Measurements from ENCODE around the gene AGRN. TPM values are rescaled to one million over a fixed set of nuclear protein-coding genes. Genes with fewer than 3 reads are reported as not detected.
"Not testable (repeated sequence)": the region's sequence is repeated elsewhere in the genome, so short reads cannot be mapped to it uniquely, and the experiment has no call there.

AGRN gene
- polyA plus RNA-seq, 1 experiment, result 28.3 TPM

DNA sequence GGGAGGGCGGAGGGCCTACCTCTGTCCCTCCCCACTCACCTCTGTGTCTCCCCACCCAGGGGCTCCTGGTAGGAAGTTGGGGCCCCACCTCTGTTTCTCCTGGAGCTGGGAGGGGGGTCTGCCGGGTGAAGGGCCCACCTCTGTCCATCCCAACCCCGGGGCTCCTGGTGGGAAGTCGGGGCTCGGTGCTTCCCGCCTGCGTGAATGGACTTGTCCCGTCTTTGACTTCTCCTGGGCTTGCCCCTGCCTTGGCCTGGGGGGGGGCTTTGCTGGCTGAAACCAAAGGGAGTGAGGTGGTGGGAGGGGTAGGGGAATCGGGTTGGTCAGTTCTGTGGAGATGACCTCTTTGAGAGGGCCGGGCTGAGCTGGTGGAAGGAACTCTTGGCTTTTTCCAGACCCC lies 5.8 kb downstream of the AGRN start:
- TF ChIP-seq, protein P1, sequence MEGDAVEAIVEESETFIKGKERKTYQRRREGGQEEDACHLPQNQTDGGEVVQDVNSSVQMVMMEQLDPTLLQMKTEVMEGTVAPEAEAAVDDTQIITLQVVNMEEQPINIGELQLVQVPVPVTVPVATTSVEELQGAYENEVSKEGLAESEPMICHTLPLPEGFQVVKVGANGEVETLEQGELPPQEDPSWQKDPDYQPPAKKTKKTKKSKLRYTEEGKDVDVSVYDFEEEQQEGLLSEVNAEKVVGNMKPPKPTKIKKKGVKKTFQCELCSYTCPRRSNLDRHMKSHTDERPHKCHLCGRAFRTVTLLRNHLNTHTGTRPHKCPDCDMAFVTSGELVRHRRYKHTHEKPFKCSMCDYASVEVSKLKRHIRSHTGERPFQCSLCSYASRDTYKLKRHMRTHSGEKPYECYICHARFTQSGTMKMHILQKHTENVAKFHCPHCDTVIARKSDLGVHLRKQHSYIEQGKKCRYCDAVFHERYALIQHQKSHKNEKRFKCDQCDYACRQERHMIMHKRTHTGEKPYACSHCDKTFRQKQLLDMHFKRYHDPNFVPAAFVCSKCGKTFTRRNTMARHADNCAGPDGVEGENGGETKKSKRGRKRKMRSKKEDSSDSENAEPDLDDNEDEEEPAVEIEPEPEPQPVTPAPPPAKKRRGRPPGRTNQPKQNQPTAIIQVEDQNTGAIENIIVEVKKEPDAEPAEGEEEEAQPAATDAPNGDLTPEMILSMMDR (IDR thresholded peaks at IDR 0.05; ENCODE audit: low read depth, low read length), result no peak
- POLR2A ChIA-PET, result no interaction called here
- CTCF ChIA-PET, result no interaction called here
- H3K27me3 ChIP-seq (ENCODE audit: control insufficient read depth, insufficient read depth, low read length), result no peaks in the 10 kb centered on the region
- H3K9me3 ChIP-seq (ENCODE audit: control insufficient read depth, insufficient read depth, low read length), result no peaks in the 10 kb centered on the region; the same call in 1 of the 2 replicates
- no peak overlapping the region for H3K27ac ChIP-seq (ENCODE audit: low read depth, low read length)
- H3K4me3 ChIP-seq (ENCODE audit: low read depth, low read length), result no peak overlapping the region
- no peak for DNase-seq (ENCODE audit: low read depth, low spot score)

DNA sequence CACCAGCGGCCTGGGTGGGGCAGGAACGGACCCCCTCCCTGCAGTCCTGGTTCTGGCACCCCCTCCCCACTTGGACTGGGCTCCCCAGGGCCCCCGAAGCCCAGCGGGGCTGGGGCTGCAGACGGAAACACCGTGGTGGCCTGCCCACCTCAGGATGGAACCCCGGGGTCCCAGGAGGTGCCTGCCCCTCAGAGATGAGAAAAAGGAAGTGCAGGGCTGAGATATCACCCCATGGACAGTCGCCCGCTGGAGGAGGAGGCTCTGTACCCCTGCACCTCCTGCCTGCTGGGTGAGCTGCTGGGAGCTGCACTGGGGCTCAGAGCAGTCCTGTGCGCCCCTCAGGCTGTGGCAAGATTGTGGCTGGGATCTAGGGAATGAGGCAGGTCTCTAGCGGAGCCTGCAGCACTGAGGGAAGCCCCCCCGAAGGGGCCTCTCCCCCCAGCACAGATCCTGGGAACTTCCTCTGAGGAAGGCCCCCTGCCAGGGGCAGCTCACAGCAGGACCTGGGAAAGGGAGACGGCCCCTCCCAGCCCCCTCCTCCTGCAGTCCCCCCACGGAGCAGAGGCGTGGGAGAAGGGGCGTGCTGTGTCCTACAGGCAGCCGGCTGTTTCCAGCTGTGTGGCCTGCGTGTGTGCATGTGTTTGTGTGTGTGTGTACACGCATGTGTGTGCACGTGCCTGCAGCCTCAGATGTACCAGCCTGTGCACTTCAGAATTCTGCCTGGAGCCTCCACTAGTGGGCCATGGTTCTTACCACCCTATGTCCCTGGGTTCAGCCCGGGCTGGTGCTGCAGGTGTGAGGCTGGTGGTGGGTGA lies 6.9 kb downstream of the AGRN start:
- Histone ChIP-seq H3K9me3 (ENCODE audit: control insufficient read depth, insufficient read depth, low read length) (no peaks in the 10 kb centered on the region; the same call in 1 of the 2 replicates), H3K27ac (ENCODE audit: low read depth, low read length) (no peak overlapping the region), H3K4me3 (ENCODE audit: low read depth, low read length) (no peak overlapping the region), H3K27me3 (ENCODE audit: control insufficient read depth, insufficient read depth, low read length) (no peaks in the 10 kb centered on the region)
- ChIA-PET CTCF (no interaction called here), POLR2A (no interaction called here)
- TF ChIP-seq, protein P1 (IDR thresholded peaks at IDR 0.05; ENCODE audit: low read depth, low read length), result no peak
- DNase-seq (ENCODE audit: low read depth, low spot score), result no peak

DNA sequence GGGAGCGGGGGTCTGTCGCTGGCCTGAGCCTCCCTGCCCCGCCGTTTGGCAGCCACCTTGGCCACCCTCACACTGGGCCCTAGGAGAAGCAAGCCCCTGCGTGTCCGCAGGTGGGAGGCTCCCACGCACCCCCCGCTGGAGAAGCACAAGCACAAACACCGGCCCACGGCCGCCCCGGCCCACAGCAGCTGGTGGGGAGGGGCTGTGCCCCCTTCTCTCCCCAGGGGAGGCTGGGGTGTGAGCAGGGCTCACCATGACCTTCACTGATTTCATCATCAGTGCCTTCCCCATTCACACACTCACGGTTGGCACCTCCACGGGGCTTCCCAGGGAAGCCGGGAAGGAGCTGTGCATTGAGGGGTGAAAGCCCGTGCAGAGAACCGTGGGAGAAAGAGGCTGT lies 7.9 kb downstream of the AGRN start:
- no peak for DNase-seq (ENCODE audit: low read depth, low spot score)
- CTCF ChIA-PET, result no interaction called here
- POLR2A ChIA-PET, result no interaction called here
- TF ChIP-seq, protein P1 (IDR thresholded peaks at IDR 0.05; ENCODE audit: low read depth, low read length), result no peak
- H3K4me3 ChIP-seq (ENCODE audit: low read depth, low read length), result no peak overlapping the region
- H3K9me3 ChIP-seq (ENCODE audit: control insufficient read depth, insufficient read depth, low read length), result no peaks in the 10 kb centered on the region; the same call in 1 of the 2 replicates
- H3K27me3 ChIP-seq (ENCODE audit: control insufficient read depth, insufficient read depth, low read length), result no peaks in the 10 kb centered on the region
- no peak overlapping the region for H3K27ac ChIP-seq (ENCODE audit: low read depth, low read length)

DNA sequence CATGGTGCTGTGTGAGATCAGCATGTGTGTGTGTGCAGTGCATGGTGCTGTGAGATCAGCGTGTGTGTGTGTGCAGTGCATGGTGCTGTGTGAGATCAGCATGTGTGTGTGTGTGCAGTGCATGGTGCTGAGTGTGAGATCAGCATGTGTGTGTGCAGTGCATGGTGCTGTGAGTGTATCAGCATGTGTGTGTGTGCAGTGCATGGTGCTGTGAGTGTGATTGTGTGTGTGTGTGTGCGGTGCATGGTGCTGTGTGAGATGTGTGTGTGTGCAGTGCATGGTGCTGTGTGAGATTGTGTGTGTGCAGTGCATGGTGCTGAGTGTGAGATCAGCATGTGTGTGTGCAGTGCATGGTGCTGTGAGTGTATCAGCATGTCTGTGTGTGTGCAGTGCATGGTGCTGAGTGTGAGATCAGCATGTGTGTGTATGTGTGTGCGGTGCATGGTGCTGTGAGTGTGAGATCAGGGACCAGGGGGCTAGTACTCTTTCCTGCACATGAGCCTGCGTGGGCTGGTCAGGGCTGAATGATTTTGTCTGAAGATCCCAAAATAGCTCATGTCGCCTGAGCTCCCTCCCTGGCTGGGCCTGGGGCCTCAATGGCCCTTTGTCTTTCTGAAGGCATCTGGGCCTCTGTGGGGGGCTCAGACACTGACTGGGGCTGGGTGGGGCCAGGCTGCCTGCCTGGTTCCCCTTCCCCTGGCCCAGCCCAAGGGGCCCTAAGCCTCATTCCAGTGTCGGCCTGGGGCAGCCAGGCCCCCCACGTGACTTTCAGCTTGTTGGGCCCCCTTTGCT lies 11.1 kb downstream of the AGRN start:
- H3K9me3 ChIP-seq (ENCODE audit: control insufficient read depth, insufficient read depth, low read length); H3K4me3 ChIP-seq (ENCODE audit: low read depth, low read length); H3K27me3 ChIP-seq (ENCODE audit: control insufficient read depth, insufficient read depth, low read length); DNase-seq (ENCODE audit: low read depth, low spot score); H3K27ac ChIP-seq (ENCODE audit: low read depth, low read length): not testable (repeated sequence)
- POLR2A ChIA-PET, result interaction anchor here (1.0 kb wide), 1 partner anchor 9 kb away, joined by 3 read pairs; no protein-coding TSS in a partner anchor
- CTCF ChIA-PET, result interaction anchor here (1.3 to 1.5 kb wide), 2 partner anchors 29 to 33 kb away, joined by 3 to 4 read pairs; no protein-coding TSS in a partner anchor

DNA sequence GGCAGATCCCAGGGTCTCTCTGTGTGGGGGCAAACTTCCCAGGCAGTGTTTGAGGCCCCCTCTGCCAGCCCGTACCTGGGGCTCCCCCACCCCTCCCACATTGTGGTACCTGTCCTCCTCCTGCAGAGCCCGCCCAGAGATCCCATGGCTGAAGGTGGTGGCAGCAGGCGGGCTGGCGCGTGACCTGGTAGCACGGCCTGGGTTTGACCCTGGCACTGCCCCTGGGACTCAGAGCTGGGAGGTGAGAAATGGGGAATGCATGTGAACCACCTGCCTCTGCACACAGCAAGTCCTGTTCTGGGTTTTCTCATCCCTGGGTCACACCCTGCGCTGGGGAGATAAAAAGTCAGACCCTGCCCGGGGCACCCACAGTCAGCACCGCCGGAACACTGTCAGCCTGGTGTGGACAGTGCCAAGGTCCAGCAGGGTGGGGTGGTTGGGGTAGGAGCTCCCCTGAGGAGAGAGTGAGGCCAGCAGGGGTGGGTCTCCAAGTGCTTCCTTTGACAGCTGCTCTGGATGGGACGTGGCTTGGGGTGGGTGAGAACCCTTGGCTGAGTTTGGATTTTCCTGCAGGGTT lies 11.8 kb downstream of the AGRN start:
- Histone ChIP-seq H3K4me3 (ENCODE audit: low read depth, low read length) (no peak overlapping the region), H3K9me3 (ENCODE audit: control insufficient read depth, insufficient read depth, low read length) (no peaks in the 10 kb centered on the region; the same call in 1 of the 2 replicates), H3K27ac (ENCODE audit: low read depth, low read length) (no peak overlapping the region), H3K27me3 (ENCODE audit: control insufficient read depth, insufficient read depth, low read length) (no peaks in the 10 kb centered on the region)
- POLR2A ChIA-PET, result interaction anchor here (1.0 to 1.4 kb wide), 2 partner anchors 9 to 13 kb away, joined by 3 to 5 read pairs; no protein-coding TSS in a partner anchor
- no peak for DNase-seq (ENCODE audit: low read depth, low spot score)
- TF ChIP-seq, protein P1 (IDR thresholded peaks at IDR 0.05; ENCODE audit: low read depth, low read length), result no peak
- CTCF ChIA-PET, result interaction anchor here (0.8 to 1.5 kb wide), 3 partner anchors 30 to 292 kb away, joined by 3 to 4 read pairs (median 3); no protein-coding TSS in a partner anchor
